Endothelial cell of umbilical vein (primary cell): ENCODE data around the gene PLEKHH1. TPM values are rescaled to one million over a fixed set of nuclear protein-coding genes. Genes with fewer than 3 reads are reported as not detected.

ENCODE experiments used
- BruUV-seq: library from RNA; stranded (reverse); fragments of 400-500 nt; replicated peaks from 2 replicates; lab custom pipeline; 2021; lab: Mats Ljungman, UMichigan
- CTCF ChIA-PET: fragments of 300-600, 350-600 bp; sonication (Branson Sonifier 250); formaldehyde crosslinking; loops from one replicate; lab custom pipeline; 2021; ENCODE audit warnings: antibody characterized with exemption, inconsistent platforms; lab: Charles Lee
- POLR2A ChIA-PET: fragments of 300-600, 350-600 bp; sonication (Branson Sonifier 250); formaldehyde crosslinking; loops from one replicate; lab custom pipeline; 2021; ENCODE audit warnings: antibody characterized with exemption, inconsistent platforms; lab: Charles Lee
- DNase-seq: peaks from one replicate; pipeline ENCODE4 v3.0.0-alpha.2; 2011; ENCODE audit warnings: low read depth, low spot score
- FAIRE-seq: peaks from 2 replicates; lab custom pipeline; 2011; peaks lifted over from hg19 to GRCh38; lab: Jason Lieb, UNC
- H2AFZ ChIP-seq: 2 replicates; pipeline ENCODE4 v1.6.0; 2012; ENCODE audit warnings: low read depth, low read length, control low read depth, inconsistent platforms
- H3K27ac ChIP-seq: 2 replicates; pipeline ENCODE4 v1.5.1; 2011; ENCODE audit warnings: low read depth, mild to moderate bottlenecking, control low read depth, low read length, moderate library complexity; ENCODE audit not compliant: insufficient read depth
- H3K27me3 ChIP-seq, 2 experiments: 2 replicates each; pipeline versions ENCODE4 v1.6.0 to v1.6.1; 2011; ENCODE audit warnings: low read length in 2 of 2, mixed read lengths in 1 of 2; ENCODE audit not compliant: control insufficient read depth in 2 of 2, insufficient read depth in 2 of 2
- H3K36me3 ChIP-seq, 2 experiments: 2 replicates in 1 of 2; 3 replicates in 1 of 2; pipeline ENCODE4 v1.5.1; 2011; ENCODE audit warnings: low read length in 2 of 2, mild to moderate bottlenecking in 1 of 2, moderate library complexity in 1 of 2; ENCODE audit not compliant: control insufficient read depth in 2 of 2, insufficient read depth in 2 of 2; ENCODE audit errors: extremely low read depth in 1 of 2
- H3K4me1 ChIP-seq: 3 replicates; pipeline ENCODE4 v1.5.1; 2011; ENCODE audit warnings: mild to moderate bottlenecking, low read length; ENCODE audit not compliant: control insufficient read depth, insufficient read depth; ENCODE audit errors: extremely low read depth
- H3K4me2 ChIP-seq: 2 replicates; pipeline ENCODE4 v1.6.1; 2011; ENCODE audit warnings: low read length, control low read depth, mixed read lengths; ENCODE audit not compliant: insufficient read depth
- H3K4me3 ChIP-seq, 3 experiments: fragments of 200-600 bp in 1 of 3; sonication (generic), shearing (Covaris generic) in 1 of 3; replicated peaks in 1 of 3; 2 replicates each; pipeline ENCODE4 v1.5.1; 2011 to 2016; ENCODE audit warnings: control low read depth in 3 of 3, low read length in 3 of 3, mild to moderate bottlenecking in 2 of 3, inconsistent platforms in 1 of 3, low read depth in 1 of 3, moderate library complexity in 1 of 3; ENCODE audit not compliant: insufficient read depth in 1 of 3
- H3K79me2 ChIP-seq: 2 replicates; pipeline ENCODE4 v1.6.0; 2012; ENCODE audit warnings: low read length, inconsistent platforms; ENCODE audit not compliant: control insufficient read depth, insufficient read depth
- H3K9ac ChIP-seq: replicated peaks from 2 replicates; pipeline ENCODE3; 2011; ENCODE audit warnings: low read length, control low read depth; ENCODE audit not compliant: insufficient read depth; ENCODE audit errors: extremely low read depth
- H3K9me1 ChIP-seq: replicated peaks from 3 replicates; pipeline ENCODE4 v1.6.0; 2011; ENCODE audit warnings: mild to moderate bottlenecking, low read length; ENCODE audit not compliant: control insufficient read depth, insufficient read depth; ENCODE audit errors: extremely low read depth
- H3K9me3 ChIP-seq: replicated peaks from 2 replicates; pipeline ENCODE4 v1.5.1; 2012; ENCODE audit warnings: low read length, inconsistent platforms; ENCODE audit not compliant: control insufficient read depth, insufficient read depth
- H4K20me1 ChIP-seq: replicated peaks from 2 replicates; pipeline ENCODE3; 2011; ENCODE audit warnings: mild to moderate bottlenecking, low read length; ENCODE audit not compliant: control insufficient read depth, insufficient read depth; ENCODE audit errors: extremely low read depth
- CTCF ChIP-seq, 2 donors: IDR thresholded peaks; 1 replicate in 1 of 2; 2 replicates in 1 of 2; pipeline ENCODE4 v1.5.1; 2011; ENCODE audit warnings: low read length in 2 of 2, mild to moderate bottlenecking in 2 of 2, moderate library complexity in 2 of 2, control low read depth in 1 of 2, inconsistent platforms in 1 of 2, low read depth in 1 of 2; ENCODE audit not compliant: insufficient read depth in 1 of 2; ENCODE audit errors: extremely low read depth in 1 of 2
- EZH2 ChIP-seq: IDR thresholded peaks from 2 replicates; pipeline ENCODE4 v1.6.1; 2012; ENCODE audit warnings: borderline replicate concordance, low read depth, mild to moderate bottlenecking, moderate library complexity, low read length, inconsistent platforms; ENCODE audit not compliant: severe bottlenecking
- FOS ChIP-seq: IDR thresholded peaks from 2 replicates; pipeline ENCODE4 v1.6.1; 2011; ENCODE audit warnings: mild to moderate bottlenecking, low read length, moderate library complexity, borderline replicate concordance; ENCODE audit not compliant: insufficient read depth
- GATA2 ChIP-seq: IDR thresholded peaks from 2 replicates; pipeline ENCODE4 v1.7.0; 2011; ENCODE audit warnings: low read depth, mild to moderate bottlenecking, moderate library complexity, mixed read lengths, low read length; ENCODE audit not compliant: insufficient read length, insufficient read depth
- JUN ChIP-seq: IDR thresholded peaks from 2 replicates; pipeline ENCODE4 v1.6.1; 2011; ENCODE audit warnings: borderline replicate concordance, low read depth; ENCODE audit not compliant: insufficient read length, insufficient read depth
- MAX ChIP-seq: IDR thresholded peaks from 2 replicates; pipeline ENCODE4 v1.6.1; 2011; ENCODE audit not compliant: insufficient read depth, insufficient read length
- MYC ChIP-seq: IDR thresholded peaks from one replicate; pipeline ENCODE4 v1.6.1; 2011; ENCODE audit warnings: mild to moderate bottlenecking, low read depth, low read length
- POLR2A ChIP-seq: IDR thresholded peaks from 2 replicates; pipeline ENCODE4 v1.6.1; 2012; ENCODE audit warnings: low read depth, mild to moderate bottlenecking, control low read depth, low read length
- POLR2AphosphoS5 ChIP-seq: IDR thresholded peaks from 2 replicates; pipeline ENCODE4 v1.6.1; 2012; ENCODE audit warnings: low read depth, mild to moderate bottlenecking, control low read depth, low read length, moderate library complexity; ENCODE audit not compliant: insufficient read depth
- dilution Hi-C: fragments of 300-500 bp; cut with MboI; formaldehyde crosslinking; loops from one replicate; pipeline ENCODE4 v1.15.0; 2019; ENCODE audit warnings: low sequenced_read_pairs; ENCODE audit not compliant: extremely low pct_ligation_motif_present
- intact Hi-C: fragments of 100-400 bp; cut with micrococcal nuclease; formaldehyde crosslinking; loops from one replicate; pipeline ENCODE4 v1.10.0; 2022
- polyA plus RNA-seq, 4 experiments: library from polyadenylated mRNA; depleted of rRNA in 3 of 4; stranded (reverse) in 3 of 4; unstranded in 1 of 4; fragments of >200 nt; gene quantifications; 2 replicates each; pipeline versions ENCODE4 v1.2.1 to v1.2.3, GENCODE V29; 2011 to 2012; ENCODE audit warnings: missing spikeins in 1 of 4
- total RNA-seq: library from RNA; stranded (reverse); gene quantifications from 2 replicates; pipeline ENCODE4 v1.2.3, GENCODE V29; 2021

PLEKHH1 gene
- total and polyA plus RNA-seq, 2 donors (not counting 3 experiments of a cell fraction or from before 2014, with no cell fraction given), result 0.17 to 0.71 TPM

DNA sequence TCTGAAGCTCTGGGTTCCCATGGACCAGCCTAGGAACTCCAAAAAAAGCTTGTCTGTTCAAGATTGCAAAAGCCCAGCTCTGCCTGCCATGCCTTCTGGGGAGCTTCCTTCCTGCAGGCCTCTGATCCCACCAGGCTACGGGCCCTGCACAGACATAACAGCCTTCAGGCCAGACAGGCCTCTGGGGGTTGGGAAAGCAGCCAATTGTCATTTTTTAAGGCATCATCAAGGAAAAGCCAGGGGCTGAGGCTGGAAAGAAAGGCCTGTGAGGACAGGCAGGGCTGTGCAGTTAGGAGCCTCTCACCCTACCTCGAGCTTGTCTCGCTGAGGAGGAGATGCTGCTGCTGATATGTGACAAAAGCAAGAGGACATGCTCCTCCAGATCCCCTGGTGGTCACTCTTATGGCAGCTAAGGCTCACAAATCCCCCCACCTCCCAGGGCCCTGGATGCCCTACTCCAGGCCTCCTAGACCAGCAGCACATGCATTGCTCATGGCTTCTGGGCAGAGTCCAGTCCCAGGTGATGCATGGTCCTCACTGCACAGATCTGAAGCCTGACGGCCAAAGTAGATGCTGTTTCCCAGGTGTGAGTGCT is 47.5 kb upstream of the PLEKHH1 start:
- no peaks in the 10 kb centered on the region for H3K4me1 ChIP-seq
- FAIRE-seq (no peak), DNase-seq (peak; percentile 12)
- POLR2A ChIA-PET, result no interaction called here
- BruUV-seq, result no TSS peak
- no peak overlapping the region for H3K4me3 ChIP-seq
- intact Hi-C loops (no loop called here), dilution Hi-C loops (no loop called here)
- H3K9me1 ChIP-seq, result no peaks in the 10 kb centered on the region
- H3K27me3 ChIP-seq, result no peaks in the 10 kb centered on the region
- H3K9me3 ChIP-seq, result no peaks in the 10 kb centered on the region
- H3K36me3 ChIP-seq, result no peaks in the 10 kb centered on the region
- CTCF ChIA-PET, result interaction anchor here (0.7 kb wide), 2 partner anchors 28 to 86 kb away, joined by 3 read pairs; no protein-coding TSS in a partner anchor
- no peak overlapping the region for H3K27ac ChIP-seq
- H3K4me2 ChIP-seq, result no peak overlapping the region
- H2AFZ ChIP-seq, result no peak overlapping the region
- no peak overlapping the region for H3K9ac ChIP-seq
- H4K20me1 ChIP-seq, result no peaks in the 10 kb centered on the region
- no peaks in the 10 kb centered on the region for H3K79me2 ChIP-seq
- no peak for TF ChIP-seq POLR2A
- TF ChIP-seq CTCF (IDR thresholded peaks at IDR 0.05; ENCODE audit: extremely low read depth in 1 of 2, insufficient read depth in 1 of 2, low read depth in 1 of 2, low read length in 2 of 2), result no peak
- TF ChIP-seq MAX, result no peak
- no peak for TF ChIP-seq GATA2
- TF ChIP-seq POLR2AphosphoS5, result no peak
- TF ChIP-seq JUN, result no peak
- no peak for TF ChIP-seq EZH2
- TF ChIP-seq MYC, result no peak
- TF ChIP-seq FOS, result no peak
